GM12878 (cell line): Measurements from ENCODE around the gene CPLX1. TPM values are rescaled to one million over a fixed set of nuclear protein-coding genes. Genes with fewer than 3 reads are reported as not detected.

Experiments
- ATAC-seq: fragments of 200-7000 bp; cut with Tn5 transposase; 3 replicates; pipeline ENCODE4 v1.9.1; 2020; ENCODE audit warnings: mild to moderate bottlenecking, moderate library complexity
- BruUV-seq: library from RNA; stranded (reverse); fragments of 400-500 nt; replicated peaks from 2 replicates; lab custom pipeline; 2021; lab: Mats Ljungman, UMichigan
- CTCF ChIA-PET: fragments of 300-600 bp; sonication (Branson Sonifier 250); formaldehyde crosslinking; extraction: SDS; loops from one replicate; lab custom pipeline; 2021; ENCODE audit warnings: inconsistent platforms; lab: Yijun Ruan, JAX
- POLR2A ChIA-PET: fragments of 350-600 bp; formaldehyde crosslinking; extraction: SDS; loops from one replicate; lab custom pipeline; 2021; ENCODE audit warnings: inconsistent platforms; lab: Charles Lee
- RAD21 ChIA-PET: fragments of 300-600 bp; sonication (Branson Sonifier 250); formaldehyde crosslinking; loops from one replicate; lab custom pipeline; 2023; ENCODE audit warnings: antibody characterized with exemption; ENCODE audit not compliant: unreplicated experiment; lab: Charles Lee
- SMC1A ChIA-PET: fragments of 300-600 bp; sonication (Branson Sonifier 250); formaldehyde crosslinking; loops from one replicate; lab custom pipeline; 2023; ENCODE audit not compliant: unreplicated experiment, uncharacterized antibody; lab: Charles Lee
- DNase-seq: peaks from one replicate; pipeline ENCODE4 v3.0.0-alpha.2; 2011; ENCODE audit warnings: low read depth, low spot score
- FAIRE-seq: peaks from 3 replicates; lab custom pipeline; 2011; peaks lifted over from hg19 to GRCh38; lab: Jason Lieb, UNC
- H2AFZ ChIP-seq: 2 replicates; pipeline ENCODE4 v1.6.0; 2011; ENCODE audit warnings: low read depth, low read length, control low read depth; ENCODE audit not compliant: control insufficient read depth
- H3K27ac ChIP-seq: 2 replicates; pipeline ENCODE4 v1.5.1; 2011; ENCODE audit warnings: control low read depth; ENCODE audit not compliant: control insufficient read depth, insufficient read depth
- H3K27me3 ChIP-seq, 2 experiments: replicated peaks in 1 of 2; 2 replicates each; pipeline versions ENCODE4 v1.6.0 to v1.6.1; 2011; ENCODE audit warnings: low read length in 1 of 2; ENCODE audit not compliant: control insufficient read depth in 2 of 2, insufficient read depth in 2 of 2
- H3K36me3 ChIP-seq, 2 experiments: 2 replicates each; pipeline ENCODE4 v1.5.1; 2011; ENCODE audit warnings: low read length in 1 of 2; ENCODE audit not compliant: control insufficient read depth in 2 of 2, insufficient read depth in 2 of 2
- H3K4me1 ChIP-seq: 2 replicates; pipeline ENCODE4 v1.6.1; 2011; ENCODE audit warnings: mild to moderate bottlenecking, low read length, moderate library complexity, mixed read lengths; ENCODE audit not compliant: control insufficient read depth, insufficient read depth
- H3K4me2 ChIP-seq: 2 replicates; pipeline ENCODE4 v1.6.0; 2011; ENCODE audit warnings: control low read depth; ENCODE audit not compliant: control insufficient read depth, insufficient read depth
- H3K4me3 ChIP-seq: fragments of 200-600 bp; sonication (generic); 2 replicates; pipeline ENCODE4 v1.5.1; 2016
- H3K79me2 ChIP-seq: 2 replicates; pipeline ENCODE4 v1.6.0; 2011; ENCODE audit warnings: low read length; ENCODE audit not compliant: control insufficient read depth, insufficient read depth
- H3K9ac ChIP-seq: 2 replicates; pipeline ENCODE4 v1.8.0; 2011; ENCODE audit warnings: low read length, control low read depth, mixed read lengths; ENCODE audit not compliant: control insufficient read depth, insufficient read depth
- H3K9me3 ChIP-seq: replicated peaks from 3 replicates; pipeline ENCODE4 v1.5.1; 2011; ENCODE audit warnings: mild to moderate bottlenecking, low read length; ENCODE audit not compliant: control insufficient read depth, insufficient read depth
- H4K20me1 ChIP-seq: 2 replicates; pipeline ENCODE4 v1.6.0; 2011; ENCODE audit not compliant: control insufficient read depth, insufficient read depth
- CHD2 ChIP-seq: IDR thresholded peaks from 2 replicates; pipeline ENCODE4 v1.6.1; 2011; ENCODE audit warnings: low read depth, low read length, improper control_type of control experiment, borderline replicate concordance
- EGR1 ChIP-seq, 2 experiments: IDR thresholded peaks; 1 replicate in 1 of 2; 2 replicates in 1 of 2; pipeline ENCODE4 v1.6.1; 2011 to 2012; ENCODE audit warnings: low read depth in 2 of 2, low read length in 2 of 2, borderline replicate concordance in 1 of 2, mild to moderate bottlenecking in 1 of 2, moderate library complexity in 1 of 2
- ETV6 ChIP-seq, 2 experiments: fragments of 450-650 bp in 1 of 2; IDR thresholded peaks in 1 of 2; conservative IDR thresholded peaks in 1 of 2; 2 replicates each; pipeline ENCODE4 v1.6.1; 2014; ENCODE audit warnings: antibody characterized with exemption in 1 of 2, borderline replicate concordance in 1 of 2, low read depth in 1 of 2, mild to moderate bottlenecking in 1 of 2, moderate library complexity in 1 of 2
- EZH2 ChIP-seq: IDR thresholded peaks from 2 replicates; pipeline ENCODE4 v1.6.1; 2012; ENCODE audit warnings: low read depth, mild to moderate bottlenecking, control low read depth, inconsistent platforms, low read length, borderline replicate concordance; ENCODE audit not compliant: control insufficient read depth
- GATAD2B ChIP-seq: fragments of 450-650 bp; conservative IDR thresholded peaks from 2 replicates; pipeline ENCODE4 v1.6.1; 2017; ENCODE audit warnings: low read depth, mild to moderate bottlenecking, moderate library complexity
- HDGF ChIP-seq: fragments of 450-650 bp; IDR thresholded peaks from 2 replicates; pipeline ENCODE4 v1.6.1; 2016; ENCODE audit warnings: antibody characterized with exemption
- POU2F2 ChIP-seq: IDR thresholded peaks from 3 replicates; pipeline ENCODE4 v1.6.1; 2011; ENCODE audit warnings: low read depth, mild to moderate bottlenecking, low read length, borderline replicate concordance
- RBBP5 ChIP-seq: fragments of 200-600 bp; sonication (generic); conservative IDR thresholded peaks from 2 replicates; pipeline ENCODE4 v1.6.1; 2016
- RFX5 ChIP-seq: IDR thresholded peaks from 2 replicates; pipeline ENCODE4 v1.6.1; 2011; ENCODE audit warnings: low read depth, low read length, improper control_type of control experiment
- SREBF1 ChIP-seq: IDR thresholded peaks from 2 replicates; pipeline ENCODE4 v1.6.1; 2012; ENCODE audit warnings: mild to moderate bottlenecking, low read length
- WGBS: methylation state at CpG from one replicate; pipeline ENCODE4 v1.1.6; 2016; ENCODE audit warnings: low lambda C conversion rate; ENCODE audit not compliant: insufficient replicate concordance, insufficient coverage; ENCODE audit errors: missing lambda C conversion rate; 5-methylcytosine and 5-hydroxymethylcytosine counted together
- in situ Hi-C: fragments of 300-500 bp; cut with MboI; formaldehyde crosslinking; loops from 9 replicates; pipeline ENCODE4 v1.14.3; 2018; ENCODE audit warnings: mixed read lengths
- intact Hi-C: fragments of 100-400 bp; cut with micrococcal nuclease; formaldehyde crosslinking; loops from one replicate; pipeline ENCODE4 v1.14.2; 2022; ENCODE audit not compliant: unreplicated experiment
- polyA plus RNA-seq, 11 experiments: library from polyadenylated mRNA; depleted of rRNA in 4 of 11; unstranded in 6 of 11; stranded (reverse) in 5 of 11; fragments of >200 nt; fragmentation: Nextera tagmentation in 4 of 11; fragmentation: Illumina TruSeq in 1 of 11; extraction: Ambion mirVana in 4 of 11; extraction: Trizol in 1 of 11; gene quantifications; 1 replicate in 1 of 11; 2 replicates in 10 of 11; pipeline versions ENCODE4 v1.2.1 to v1.2.3, GENCODE V29; 2011 to 2016; ENCODE audit warnings: inconsistent platforms in 2 of 11, missing spikeins in 2 of 11, low read depth in 1 of 11
- total RNA-seq, 4 experiments: library from RNA; depleted of rRNA in 3 of 4; stranded (reverse); fragments of >200 nt in 3 of 4; fragmentation: Illumina TruSeq in 1 of 4; extraction: Trizol in 1 of 4; gene quantifications; 2 replicates each; pipeline versions ENCODE4 v1.2.1 to v1.2.3, GENCODE V29; 2013 to 2021
- TF ChIP-seq, protein P1 (sequence below): IDR thresholded peaks from 2 replicates; pipeline ENCODE4 v1.6.1; 2011; ENCODE audit warnings: low read depth, mild to moderate bottlenecking, low read length, moderate library complexity, borderline replicate concordance; ENCODE audit errors: extremely low read depth
- TF ChIP-seq, protein P2 (sequence below): IDR thresholded peaks from 2 replicates; pipeline ENCODE4 v1.6.1; 2012; ENCODE audit warnings: improper control_type of control experiment, low read depth, low read length; ENCODE audit not compliant: insufficient replicate concordance
- TF ChIP-seq, protein P3 (sequence below): fragments of 450-650 bp; IDR thresholded peaks from 2 replicates; pipeline ENCODE4 v1.6.1; 2017; ENCODE audit warnings: mild to moderate bottlenecking, moderate library complexity

CPLX1 gene
- total and polyA plus RNA-seq, 10 of the 15 experiments (the other 5 are each of a cell fraction or from before 2014, with no cell fraction given) = 0.04 to 1.2 (median 0.13) TPM; not detected in 5

DNA sequence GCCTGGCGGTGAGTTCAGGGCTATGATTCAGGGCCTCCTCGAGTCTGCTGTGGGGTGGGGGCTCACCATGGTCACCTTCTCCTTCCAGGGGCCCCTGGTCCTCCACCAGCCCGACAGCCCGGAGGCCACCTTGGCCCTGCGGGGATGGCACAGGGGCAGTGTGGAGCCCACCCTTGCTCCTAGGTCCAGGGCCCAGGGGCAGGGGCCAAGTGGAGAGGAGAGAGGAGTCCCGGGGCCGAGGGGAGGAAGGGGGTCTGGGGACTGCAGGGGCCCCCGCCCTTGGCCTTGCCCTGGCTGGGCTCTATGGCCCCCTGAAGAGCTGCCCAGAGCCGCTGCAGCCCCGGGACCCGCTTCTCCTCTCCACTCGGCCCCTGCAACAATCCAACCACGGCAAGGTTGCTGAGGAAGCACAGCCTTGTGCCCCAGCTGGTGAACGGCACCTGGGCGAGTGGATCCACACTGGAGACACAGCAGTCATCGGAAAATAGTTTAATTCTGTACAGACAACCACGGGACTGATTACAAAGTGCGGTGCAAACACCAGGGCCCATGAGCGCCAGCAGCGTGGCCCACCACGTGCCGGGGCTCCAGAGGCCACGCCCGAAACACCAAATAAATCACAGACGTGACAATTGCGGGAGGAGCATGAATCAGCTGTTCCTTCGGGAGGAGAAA is 23.0 kb upstream of the CPLX1 start:
- no peak overlapping the region for H3K9ac ChIP-seq
- H4K20me1 ChIP-seq = no peaks in the 10 kb centered on the region
- ChIA-PET RAD21 (no interaction called here), POLR2A (no interaction called here), SMC1A (no interaction called here), CTCF (no interaction called here)
- no peaks in the 10 kb centered on the region for H3K4me1 ChIP-seq
- intact Hi-C loops = no loop called here
- no TSS peak for BruUV-seq
- whole genome bisulfite sequencing = 87% methylated on average over 26 of the region's 27 CpGs
- no peak overlapping the region for H2AFZ ChIP-seq
- no peak overlapping the region for H3K4me2 ChIP-seq
- ATAC-seq (no peak), DNase-seq (no peak), FAIRE-seq (no peak)
- no peaks in the 10 kb centered on the region for H3K27me3 ChIP-seq
- no peak overlapping the region for H3K4me3 ChIP-seq
- H3K36me3 ChIP-seq = peaks cover 0 to 4% of the 10 kb centered on the region in 2 experiments; a peak in 3 of 4 replicates
- H3K9me3 ChIP-seq = peaks cover 3% of the 10 kb centered on the region; the same call in 1 of the 3 replicates
- TF ChIP-seq GATAD2B = no peak
- no peak for TF ChIP-seq POU2F2
- TF ChIP-seq CHD2 = no peak
- TF ChIP-seq HDGF = no peak
- no peak for TF ChIP-seq EGR1 (IDR thresholded peaks at IDR 0.05; ENCODE audit: borderline replicate concordance in 1 of 2, low read depth in 2 of 2, low read length in 2 of 2)
- TF ChIP-seq, protein P1, sequence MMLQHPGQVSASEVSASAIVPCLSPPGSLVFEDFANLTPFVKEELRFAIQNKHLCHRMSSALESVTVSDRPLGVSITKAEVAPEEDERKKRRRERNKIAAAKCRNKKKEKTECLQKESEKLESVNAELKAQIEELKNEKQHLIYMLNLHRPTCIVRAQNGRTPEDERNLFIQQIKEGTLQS = no peak
- no peak for TF ChIP-seq RFX5
- TF ChIP-seq, protein P2, sequence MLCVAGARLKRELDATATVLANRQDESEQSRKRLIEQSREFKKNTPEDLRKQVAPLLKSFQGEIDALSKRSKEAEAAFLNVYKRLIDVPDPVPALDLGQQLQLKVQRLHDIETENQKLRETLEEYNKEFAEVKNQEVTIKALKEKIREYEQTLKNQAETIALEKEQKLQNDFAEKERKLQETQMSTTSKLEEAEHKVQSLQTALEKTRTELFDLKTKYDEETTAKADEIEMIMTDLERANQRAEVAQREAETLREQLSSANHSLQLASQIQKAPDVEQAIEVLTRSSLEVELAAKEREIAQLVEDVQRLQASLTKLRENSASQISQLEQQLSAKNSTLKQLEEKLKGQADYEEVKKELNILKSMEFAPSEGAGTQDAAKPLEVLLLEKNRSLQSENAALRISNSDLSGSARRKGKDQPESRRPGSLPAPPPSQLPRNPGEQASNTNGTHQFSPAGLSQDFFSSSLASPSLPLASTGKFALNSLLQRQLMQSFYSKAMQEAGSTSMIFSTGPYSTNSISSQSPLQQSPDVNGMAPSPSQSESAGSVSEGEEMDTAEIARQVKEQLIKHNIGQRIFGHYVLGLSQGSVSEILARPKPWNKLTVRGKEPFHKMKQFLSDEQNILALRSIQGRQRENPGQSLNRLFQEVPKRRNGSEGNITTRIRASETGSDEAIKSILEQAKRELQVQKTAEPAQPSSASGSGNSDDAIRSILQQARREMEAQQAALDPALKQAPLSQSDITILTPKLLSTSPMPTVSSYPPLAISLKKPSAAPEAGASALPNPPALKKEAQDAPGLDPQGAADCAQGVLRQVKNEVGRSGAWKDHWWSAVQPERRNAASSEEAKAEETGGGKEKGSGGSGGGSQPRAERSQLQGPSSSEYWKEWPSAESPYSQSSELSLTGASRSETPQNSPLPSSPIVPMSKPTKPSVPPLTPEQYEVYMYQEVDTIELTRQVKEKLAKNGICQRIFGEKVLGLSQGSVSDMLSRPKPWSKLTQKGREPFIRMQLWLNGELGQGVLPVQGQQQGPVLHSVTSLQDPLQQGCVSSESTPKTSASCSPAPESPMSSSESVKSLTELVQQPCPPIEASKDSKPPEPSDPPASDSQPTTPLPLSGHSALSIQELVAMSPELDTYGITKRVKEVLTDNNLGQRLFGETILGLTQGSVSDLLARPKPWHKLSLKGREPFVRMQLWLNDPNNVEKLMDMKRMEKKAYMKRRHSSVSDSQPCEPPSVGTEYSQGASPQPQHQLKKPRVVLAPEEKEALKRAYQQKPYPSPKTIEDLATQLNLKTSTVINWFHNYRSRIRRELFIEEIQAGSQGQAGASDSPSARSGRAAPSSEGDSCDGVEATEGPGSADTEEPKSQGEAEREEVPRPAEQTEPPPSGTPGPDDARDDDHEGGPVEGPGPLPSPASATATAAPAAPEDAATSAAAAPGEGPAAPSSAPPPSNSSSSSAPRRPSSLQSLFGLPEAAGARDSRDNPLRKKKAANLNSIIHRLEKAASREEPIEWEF = no peak
- no peak for TF ChIP-seq ETV6 (conservative IDR thresholded peaks at IDR 0.05 in 1 of 2, IDR thresholded peaks at IDR 0.05 in 1 of 2; ENCODE audit: borderline replicate concordance in 1 of 2, low read depth in 1 of 2)
- TF ChIP-seq, protein P3, sequence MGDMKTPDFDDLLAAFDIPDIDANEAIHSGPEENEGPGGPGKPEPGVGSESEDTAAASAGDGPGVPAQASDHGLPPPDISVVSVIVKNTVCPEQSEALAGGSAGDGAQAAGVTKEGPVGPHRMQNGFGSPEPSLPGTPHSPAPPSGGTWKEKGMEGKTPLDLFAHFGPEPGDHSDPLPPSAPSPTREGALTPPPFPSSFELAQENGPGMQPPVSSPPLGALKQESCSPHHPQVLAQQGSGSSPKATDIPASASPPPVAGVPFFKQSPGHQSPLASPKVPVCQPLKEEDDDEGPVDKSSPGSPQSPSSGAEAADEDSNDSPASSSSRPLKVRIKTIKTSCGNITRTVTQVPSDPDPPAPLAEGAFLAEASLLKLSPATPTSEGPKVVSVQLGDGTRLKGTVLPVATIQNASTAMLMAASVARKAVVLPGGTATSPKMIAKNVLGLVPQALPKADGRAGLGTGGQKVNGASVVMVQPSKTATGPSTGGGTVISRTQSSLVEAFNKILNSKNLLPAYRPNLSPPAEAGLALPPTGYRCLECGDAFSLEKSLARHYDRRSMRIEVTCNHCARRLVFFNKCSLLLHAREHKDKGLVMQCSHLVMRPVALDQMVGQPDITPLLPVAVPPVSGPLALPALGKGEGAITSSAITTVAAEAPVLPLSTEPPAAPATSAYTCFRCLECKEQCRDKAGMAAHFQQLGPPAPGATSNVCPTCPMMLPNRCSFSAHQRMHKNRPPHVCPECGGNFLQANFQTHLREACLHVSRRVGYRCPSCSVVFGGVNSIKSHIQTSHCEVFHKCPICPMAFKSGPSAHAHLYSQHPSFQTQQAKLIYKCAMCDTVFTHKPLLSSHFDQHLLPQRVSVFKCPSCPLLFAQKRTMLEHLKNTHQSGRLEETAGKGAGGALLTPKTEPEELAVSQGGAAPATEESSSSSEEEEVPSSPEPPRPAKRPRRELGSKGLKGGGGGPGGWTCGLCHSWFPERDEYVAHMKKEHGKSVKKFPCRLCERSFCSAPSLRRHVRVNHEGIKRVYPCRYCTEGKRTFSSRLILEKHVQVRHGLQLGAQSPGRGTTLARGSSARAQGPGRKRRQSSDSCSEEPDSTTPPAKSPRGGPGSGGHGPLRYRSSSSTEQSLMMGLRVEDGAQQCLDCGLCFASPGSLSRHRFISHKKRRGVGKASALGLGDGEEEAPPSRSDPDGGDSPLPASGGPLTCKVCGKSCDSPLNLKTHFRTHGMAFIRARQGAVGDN = no peak
- TF ChIP-seq EZH2 = no peak
- no peak for TF ChIP-seq SREBF1
- TF ChIP-seq RBBP5 = no peak
- no peak overlapping the region for H3K27ac ChIP-seq
- H3K79me2 ChIP-seq = no peaks in the 10 kb centered on the region
- in situ Hi-C loops = no loop called here
